H1 (cell line): ENCODE measurements around the gene PIGM. TPM values are rescaled to one million over a fixed set of nuclear protein-coding genes. Genes with fewer than 3 reads are reported as not detected.

Experiments used
- CTCF ChIA-PET: fragments of 300-600 bp; sonication (Branson Sonifier 250); formaldehyde crosslinking; loops from one replicate; lab custom pipeline; 2021; ENCODE audit not compliant: partially characterized antibody; lab: Charles Lee
- POLR2A ChIA-PET: fragments of 300-600 bp; sonication (Branson Sonifier 250); formaldehyde crosslinking; loops from one replicate; lab custom pipeline; 2021; ENCODE audit warnings: inconsistent platforms; ENCODE audit not compliant: partially characterized antibody; lab: Charles Lee
- DNase-seq, 2 experiments: peaks; one replicate each; pipeline versions ENCODE4 v3.0.0 to v3.0.0-alpha.2; 2010 to 2022; ENCODE audit warnings: low spot score in 2 of 2, low read depth in 1 of 2, mixed read lengths in 1 of 2
- FAIRE-seq: peaks from 2 replicates; lab custom pipeline; 2011; peaks lifted over from hg19 to GRCh38; lab: Jason Lieb, UNC
- H2AFZ ChIP-seq: 2 replicates; pipeline ENCODE4 v1.8.1; 2012; ENCODE audit warnings: low read length, inconsistent platforms
- H2AK5ac ChIP-seq: 2 replicates; pipeline ENCODE4 v1.6.1; 2013; ENCODE audit warnings: low read depth, low read length
- H2BK120ac ChIP-seq: replicated peaks from 2 replicates; pipeline ENCODE3; 2013; ENCODE audit warnings: low read depth, low read length, inconsistent platforms
- H2BK12ac ChIP-seq: 2 replicates; pipeline ENCODE4 v1.6.1; 2013; ENCODE audit warnings: low read depth, low read length
- H2BK15ac ChIP-seq: 2 replicates; pipeline ENCODE4 v1.6.1; 2013; ENCODE audit warnings: low read length
- H2BK20ac ChIP-seq: 2 replicates; pipeline ENCODE4 v1.6.1; 2013; ENCODE audit warnings: low read length
- H2BK5ac ChIP-seq: 2 replicates; pipeline ENCODE4 v1.6.1; 2013; ENCODE audit warnings: low read depth, low read length
- H3K14ac ChIP-seq: 2 replicates; pipeline ENCODE4 v1.6.1; 2013; ENCODE audit warnings: inconsistent platforms; ENCODE audit not compliant: insufficient read length
- H3K18ac ChIP-seq: 2 replicates; pipeline ENCODE4 v1.6.1; 2013; ENCODE audit warnings: low read length; ENCODE audit errors: extremely low read depth
- H3K23ac ChIP-seq: 2 replicates; pipeline ENCODE4 v1.6.1; 2013; ENCODE audit warnings: inconsistent platforms; ENCODE audit not compliant: insufficient read length
- H3K23me2 ChIP-seq: 2 replicates; pipeline ENCODE4 v1.6.1; 2013; ENCODE audit warnings: low read depth, low read length
- H3K27ac ChIP-seq: 2 replicates; pipeline ENCODE4 v1.6.1; 2011; ENCODE audit warnings: low read depth, low read length, inconsistent platforms
- H3K27me3 ChIP-seq, 4 experiments: replicated peaks in 1 of 4; 1 replicate in 1 of 4; 2 replicates in 3 of 4; pipeline versions ENCODE4 v1.6.1 to v1.8.1; 2011 to 2013; ENCODE audit warnings: low read length in 3 of 4, mild to moderate bottlenecking in 3 of 4, inconsistent platforms in 2 of 4, mixed read lengths in 2 of 4, moderate library complexity in 1 of 4; ENCODE audit not compliant: control insufficient read depth in 3 of 4, insufficient read depth in 3 of 4; ENCODE audit errors: extremely low read depth in 1 of 4
- H3K36me3 ChIP-seq, 4 experiments: 2 replicates each; pipeline versions ENCODE4 v1.6.1 to v1.8.1; 2011 to 2013; ENCODE audit warnings: mild to moderate bottlenecking in 4 of 4, low read length in 3 of 4, moderate library complexity in 2 of 4, control low read depth in 1 of 4, inconsistent platforms in 1 of 4; ENCODE audit not compliant: insufficient read depth in 4 of 4, control insufficient read depth in 2 of 4
- H3K4ac ChIP-seq: replicated peaks from 2 replicates; pipeline ENCODE3; 2013; ENCODE audit warnings: low read length, low read depth, mixed read lengths, inconsistent platforms; ENCODE audit not compliant: insufficient read length
- H3K4me1 ChIP-seq, 4 experiments: replicated peaks in 1 of 4; 1 replicate in 1 of 4; 2 replicates in 3 of 4; pipeline versions ENCODE4 v1.6.1 to v1.8.1; 2011 to 2013; ENCODE audit warnings: low read length in 3 of 4, inconsistent platforms in 2 of 4, mixed read lengths in 1 of 4; ENCODE audit not compliant: insufficient read depth in 4 of 4, control insufficient read depth in 3 of 4
- H3K4me2 ChIP-seq, 2 experiments: 2 replicates each; pipeline versions ENCODE4 v1.6.1 to v1.8.1; 2011 to 2013; ENCODE audit warnings: low read depth in 2 of 2, low read length in 2 of 2, control low read depth in 1 of 2, inconsistent platforms in 1 of 2, mild to moderate bottlenecking in 1 of 2; ENCODE audit not compliant: insufficient read depth in 1 of 2
- H3K4me3 ChIP-seq, 4 experiments: fragments of 200-600, 300-600 bp in 1 of 4; sonication (generic), shearing (Covaris generic), sonication (Bioruptor Twin) in 1 of 4; 2 replicates each; pipeline versions ENCODE4 v1.5.1 to v1.8.1; 2011 to 2016; ENCODE audit warnings: low read length in 4 of 4, low read depth in 3 of 4, control low read depth in 2 of 4, inconsistent platforms in 2 of 4, mild to moderate bottlenecking in 2 of 4, mixed read lengths in 1 of 4, moderate library complexity in 1 of 4; ENCODE audit not compliant: insufficient read depth in 2 of 4; ENCODE audit errors: extremely low read depth in 1 of 4
- H3K56ac ChIP-seq: replicated peaks from 2 replicates; pipeline ENCODE3; 2013; ENCODE audit warnings: low read depth, mild to moderate bottlenecking, mixed read lengths, low read length, inconsistent platforms; ENCODE audit not compliant: insufficient read length
- H3K79me1 ChIP-seq: 2 replicates; pipeline ENCODE4 v1.6.1; 2013; ENCODE audit warnings: low read depth, low read length, control low read depth
- H3K79me2 ChIP-seq, 2 experiments: 2 replicates each; pipeline versions ENCODE4 v1.6.1 to v1.8.1; 2012 to 2013; ENCODE audit warnings: low read length in 2 of 2, mild to moderate bottlenecking in 2 of 2, inconsistent platforms in 1 of 2; ENCODE audit not compliant: insufficient read depth in 2 of 2, control insufficient read depth in 1 of 2
- H3K9ac ChIP-seq, 4 experiments: replicated peaks in 1 of 4; 1 replicate in 1 of 4; 2 replicates in 3 of 4; pipeline versions ENCODE4 v1.6.1 to v1.8.1; 2011 to 2013; ENCODE audit warnings: low read depth in 3 of 4, low read length in 3 of 4, control low read depth in 2 of 4, mild to moderate bottlenecking in 2 of 4, moderate library complexity in 2 of 4, inconsistent platforms in 1 of 4; ENCODE audit errors: extremely low read depth in 1 of 4
- H3K9me3 ChIP-seq, 2 experiments: 2 replicates each; pipeline versions ENCODE4 v1.6.1 to v1.8.1; 2012 to 2013; ENCODE audit warnings: mild to moderate bottlenecking in 2 of 2, moderate library complexity in 2 of 2, control low read depth in 1 of 2, inconsistent platforms in 1 of 2, low read depth in 1 of 2, low read length in 1 of 2, mixed read lengths in 1 of 2; ENCODE audit not compliant: insufficient read depth in 2 of 2
- H4K20me1 ChIP-seq, 2 experiments: replicated peaks in 1 of 2; 2 replicates each; pipeline versions ENCODE3 to v1.8.1; 2011 to 2013; ENCODE audit warnings: inconsistent platforms in 2 of 2, low read length in 2 of 2, mild to moderate bottlenecking in 1 of 2; ENCODE audit not compliant: insufficient read depth in 2 of 2, control insufficient read depth in 1 of 2
- H4K5ac ChIP-seq: 2 replicates; pipeline ENCODE4 v1.6.1; 2013; ENCODE audit warnings: low read length, low read depth, mixed read lengths, inconsistent platforms; ENCODE audit not compliant: insufficient read length
- H4K8ac ChIP-seq: 2 replicates; pipeline ENCODE4 v1.8.0; 2013; ENCODE audit warnings: mild to moderate bottlenecking, moderate library complexity, low read length, inconsistent platforms; ENCODE audit not compliant: insufficient read depth; ENCODE audit errors: extremely low read depth
- H4K91ac ChIP-seq: replicated peaks from 2 replicates; pipeline ENCODE3; 2013; ENCODE audit warnings: low read length, mixed read lengths, inconsistent platforms; ENCODE audit not compliant: insufficient read length
- EP300 ChIP-seq, 2 experiments: IDR thresholded peaks; 1 replicate in 1 of 2; 2 replicates in 1 of 2; pipeline ENCODE4 v1.6.1; 2011 to 2012; ENCODE audit warnings: low read depth in 2 of 2, low read length in 2 of 2, mild to moderate bottlenecking in 2 of 2, borderline replicate concordance in 1 of 2, inconsistent platforms in 1 of 2, moderate library complexity in 1 of 2
- HDAC6 ChIP-seq: IDR thresholded peaks from one replicate; pipeline ENCODE4 v1.7.1; 2012; ENCODE audit warnings: low read depth, mild to moderate bottlenecking, inconsistent platforms, low read length, moderate library complexity
- RFX5 ChIP-seq: IDR thresholded peaks from 2 replicates; pipeline ENCODE4 v1.6.1; 2011; ENCODE audit warnings: low read depth, low read length, improper control_type of control experiment, borderline replicate concordance
- whole genome bisulfite sequencing, 2 experiments: shearing (Covaris generic) in 1 of 2; methylation state at CpG; one replicate each; pipeline versions ENCODE4 v1.1.6 to v1.1.7; 2013 to 2015; ENCODE audit warnings: low lambda C conversion rate in 2 of 2, mixed read lengths in 2 of 2, inconsistent platforms in 1 of 2, low coverage in 1 of 2, missing lambda C conversion rate in 1 of 2; ENCODE audit not compliant: insufficient replicate concordance in 2 of 2, insufficient coverage in 1 of 2, insufficient read length in 1 of 2; ENCODE audit errors: extremely low coverage in 1 of 2, missing lambda C conversion rate in 1 of 2; 5-methylcytosine and 5-hydroxymethylcytosine counted together
- polyA plus RNA-seq, 7 experiments: library from polyadenylated mRNA; depleted of rRNA in 3 of 7; stranded (reverse) in 5 of 7; unstranded in 2 of 7; fragments of >200 nt in 5 of 7; fragments of 200-250 nt in 2 of 7; gene quantifications; 1 replicate in 5 of 7; 2 replicates in 1 of 7; 4 replicates in 1 of 7; pipeline versions ENCODE4 v1.2.1 to v1.2.3, GENCODE V29; 2011 to 2013; ENCODE audit warnings: missing spikeins in 2 of 7, mixed read lengths in 2 of 7
- total RNA-seq: library from RNA; stranded (reverse); fragmentation: NEBNext Ultra II Directional; extraction: Animal tissue kit (Norgen Biotek cat#: 25700); gene quantifications from 2 replicates; pipeline ENCODE4 v1.2.1, GENCODE V29; 2021

PIGM gene
- total and polyA plus RNA-seq, 2 of the 8 experiments (the other 6 are each of a cell fraction or from before 2014, with no cell fraction given) = 5.4 to 6.0 TPM

- no peaks in the 10 kb centered on the region for H4K20me1 ChIP-seq
- no peak overlapping the region for H3K4me3 ChIP-seq
- WGBS, 2 experiments = 83% methylated on average over 7 of the region's 7 CpGs; no CpG with 5 or more reads in 1 of the 2 experiments
- ChIA-PET POLR2A (interaction anchor here (1.1 to 1.7 kb wide), 2 partner anchors 10 to 28 kb away, joined by 3 to 6 read pairs; no protein-coding TSS in a partner anchor), CTCF (interaction anchor here (1.2 to 50.1 kb wide), 5 partner anchors 4 to 238 kb away, joined by 3 to 1874 read pairs (median 4); partner anchors contain the start of genes CASQ1, IGSF8, KCNJ10 and KCNJ9)
- H3K56ac ChIP-seq = no peak overlapping the region
- H3K27ac ChIP-seq = no peak overlapping the region
- no peak overlapping the region for H3K4me2 ChIP-seq
- no peaks in the 10 kb centered on the region for H3K23me2 ChIP-seq
- H3K4ac ChIP-seq = no peak overlapping the region
- no peak overlapping the region for H3K14ac ChIP-seq
- H3K4me1 ChIP-seq = peaks cover 0 to 5% (median 3%) of the 10 kb centered on the region in 4 experiments; a peak in 3 of 7 replicates
- no peaks in the 10 kb centered on the region for H3K79me2 ChIP-seq
- H4K5ac ChIP-seq = no peak overlapping the region
- H2BK15ac ChIP-seq = no peak overlapping the region
- DNase-seq = no peak
- no peaks in the 10 kb centered on the region for H3K79me1 ChIP-seq
- no peak overlapping the region for H2AFZ ChIP-seq
- H2BK120ac ChIP-seq = no peak overlapping the region
- H3K9ac ChIP-seq = no peak overlapping the region
- H4K8ac ChIP-seq = no peak overlapping the region
- H3K36me3 ChIP-seq = no peaks in the 10 kb centered on the region
- no peak for TF ChIP-seq EP300 (IDR thresholded peaks at IDR 0.05; ENCODE audit: borderline replicate concordance in 1 of 2, low read depth in 2 of 2, low read length in 2 of 2)
- no peak for TF ChIP-seq RFX5
- no peak for TF ChIP-seq HDAC6
- no peak overlapping the region for H2AK5ac ChIP-seq
- H3K18ac ChIP-seq = no peak overlapping the region
- H2BK5ac ChIP-seq = no peak overlapping the region
- H3K9me3 ChIP-seq = no peaks in the 10 kb centered on the region
- H4K91ac ChIP-seq = no peak overlapping the region
- no peak overlapping the region for H3K23ac ChIP-seq
- H3K27me3 ChIP-seq = peaks cover 0 to 3% (median under 1%) of the 10 kb centered on the region in 4 experiments; a peak in 3 of 7 replicates
- H2BK12ac ChIP-seq = no peak overlapping the region
- FAIRE-seq = no peak
- no peak overlapping the region for H2BK20ac ChIP-seq
Observed at GRCh38 chr1:160053548-160054365, 22.0 kb upstream of the PIGM start.
